T-helper 17 cell (primary cell): Measurements from ENCODE around the gene DHRS11. TPM values are rescaled to one million over a fixed set of nuclear protein-coding genes. Genes with fewer than 3 reads are reported as not detected.

Source experiments
- ATAC-seq: fragments of 150-1000 bp; cut with Tn5 transposase; 2 replicates; pipeline ENCODE4 v1.10.0; 2021; ENCODE audit warnings: mild to moderate bottlenecking, moderate library complexity
- DNase-seq, 3 donors: peaks; one replicate each; pipeline versions ENCODE4 v3.0.0 to v3.0.0-alpha.2; 2020 to 2021
- H3K9me3 ChIP-seq: one replicate; pipeline ENCODE4 v1.7.0; 2013; ENCODE audit warnings: low read length, mild to moderate bottlenecking; ENCODE audit not compliant: control insufficient read depth, poor library complexity, severe bottlenecking
- H3K27ac Mint-ChIP-seq: one replicate; pipeline ENCODE4 v1.8.0; 2022; ENCODE audit warnings: mild to moderate bottlenecking, moderate library complexity, mixed read lengths
- H3K27me3 Mint-ChIP-seq: one replicate; pipeline ENCODE4 v1.8.0; 2022; ENCODE audit warnings: mixed read lengths
- H3K36me3 Mint-ChIP-seq: one replicate; pipeline ENCODE4 v1.8.0; 2022; ENCODE audit warnings: low read depth, mixed read lengths
- H3K4me1 Mint-ChIP-seq: one replicate; pipeline ENCODE4 v1.8.0; 2022; ENCODE audit warnings: mild to moderate bottlenecking, mixed read lengths
- H3K4me3 Mint-ChIP-seq: one replicate; pipeline ENCODE4 v1.8.0; 2022; ENCODE audit warnings: mild to moderate bottlenecking, moderate library complexity, mixed read lengths
- total RNA-seq, 4 donors: library from RNA in 2 of 4; stranded (reverse) in 2 of 4; gene quantifications; one replicate each; pipeline ENCODE4 v1.2.3 and lab custom pipeline; 2022 to 2026

DHRS11 gene
- total RNA-seq, 2 donors from 2014 or later = 2.7 to 3.8 TPM

GRCh38 chr17:36632916-36633771, 41.5 kb downstream of the DHRS11 start:
- no peak overlapping the region for H3K4me3 Mint-ChIP-seq
- H3K27me3 Mint-ChIP-seq = peaks cover 58% of the 10 kb centered on the region
- H3K36me3 Mint-ChIP-seq = peaks cover 3% of the 10 kb centered on the region
- no peaks in the 10 kb centered on the region for H3K9me3 ChIP-seq
- ATAC-seq (no peak), DNase-seq (no peak)
- H3K27ac Mint-ChIP-seq = no peak overlapping the region
- H3K4me1 Mint-ChIP-seq = peaks cover 12% of the 10 kb centered on the region

- ATAC-seq = no peak
- no peaks in the 10 kb centered on the region for H3K36me3 Mint-ChIP-seq
- no peak overlapping the region for H3K4me3 Mint-ChIP-seq
- H3K4me1 Mint-ChIP-seq = peaks cover 15% of the 10 kb centered on the region
- no peaks in the 10 kb centered on the region for H3K9me3 ChIP-seq
- no peak for DNase-seq
- peaks cover 84% of the 10 kb centered on the region for H3K27me3 Mint-ChIP-seq
- no peak overlapping the region for H3K27ac Mint-ChIP-seq
Measured at GRCh38 chr17:36640346-36640745, 48.7 kb downstream of the DHRS11 start.

GRCh38 chr17:36640836-36641235, 49.2 kb downstream of the DHRS11 start:
- Mint-ChIP-seq H3K4me3 (no peak overlapping the region), H3K27ac (no peak overlapping the region), H3K36me3 (no peaks in the 10 kb centered on the region), H3K27me3 (peaks cover 88% of the 10 kb centered on the region), H3K4me1 (peaks cover 15% of the 10 kb centered on the region)
- DNase-seq (no peak), ATAC-seq (no peak)
- no peaks in the 10 kb centered on the region for H3K9me3 ChIP-seq

GRCh38 chr17:36641331-36641876, 49.7 kb downstream of the DHRS11 start:
- ATAC-seq (no peak), DNase-seq (no peak)
- no peak overlapping the region for H3K27ac Mint-ChIP-seq
- peaks cover 91% of the 10 kb centered on the region for H3K27me3 Mint-ChIP-seq
- H3K36me3 Mint-ChIP-seq = no peaks in the 10 kb centered on the region
- peak overlapping the region; percentile 88 for H3K4me3 Mint-ChIP-seq
- no peaks in the 10 kb centered on the region for H3K9me3 ChIP-seq
- peaks cover 15% of the 10 kb centered on the region for H3K4me1 Mint-ChIP-seq

- no peak for DNase-seq
- peaks cover 92% of the 10 kb centered on the region for H3K27me3 Mint-ChIP-seq
- H3K4me1 Mint-ChIP-seq = peaks cover 15% of the 10 kb centered on the region
- H3K4me3 Mint-ChIP-seq = peak overlapping the region; percentile 88
- no peaks in the 10 kb centered on the region for H3K36me3 Mint-ChIP-seq
- no peaks in the 10 kb centered on the region for H3K9me3 ChIP-seq
- H3K27ac Mint-ChIP-seq = no peak overlapping the region
- peak; percentile 23 for ATAC-seq
Measured at GRCh38 chr17:36641877-36642845, 50.5 kb downstream of the DHRS11 start.

GRCh38 chr17:36643086-36643685, 51.5 kb downstream of the DHRS11 start:
- H3K36me3 Mint-ChIP-seq = no peaks in the 10 kb centered on the region
- no peak for ATAC-seq
- H3K4me1 Mint-ChIP-seq = peaks cover 15% of the 10 kb centered on the region
- no peak overlapping the region for H3K27ac Mint-ChIP-seq
- no peak for DNase-seq
- H3K9me3 ChIP-seq = no peaks in the 10 kb centered on the region
- H3K27me3 Mint-ChIP-seq = peaks cover 88% of the 10 kb centered on the region
- peak overlapping the region; percentile 88 for H3K4me3 Mint-ChIP-seq

- no peak for DNase-seq
- no peaks in the 10 kb centered on the region for H3K9me3 ChIP-seq
- ATAC-seq = no peak
- Mint-ChIP-seq H3K27ac (no peak overlapping the region), H3K27me3 (peaks cover 81% of the 10 kb centered on the region), H3K4me1 (peaks cover 15% of the 10 kb centered on the region), H3K4me3 (no peak overlapping the region), H3K36me3 (no peaks in the 10 kb centered on the region)
Measured at GRCh38 chr17:36645422-36645821, 53.7 kb downstream of the DHRS11 start.

- Mint-ChIP-seq H3K27ac (no peak overlapping the region), H3K4me3 (no peak overlapping the region), H3K27me3 (peaks cover 73% of the 10 kb centered on the region)
Measured at GRCh38 chr17:36647636-36648035, 56.0 kb downstream of the DHRS11 start.

GRCh38 chr17:36650096-36650775, 58.6 kb downstream of the DHRS11 start:
- H3K4me3 Mint-ChIP-seq = no peak overlapping the region
- H3K27ac Mint-ChIP-seq = no peak overlapping the region
- H3K36me3 Mint-ChIP-seq = peaks cover 2% of the 10 kb centered on the region
- no peaks in the 10 kb centered on the region for H3K9me3 ChIP-seq
- H3K27me3 Mint-ChIP-seq = peaks cover 66% of the 10 kb centered on the region
- ATAC-seq (no peak), DNase-seq (no peak)
- H3K4me1 Mint-ChIP-seq = peaks cover 9% of the 10 kb centered on the region

More at GRCh38 chr17:36647636-36648035, 56.0 kb downstream of the DHRS11 start:
- H3K9me3 ChIP-seq = no peaks in the 10 kb centered on the region
- DNase-seq (no peak), ATAC-seq (no peak)
- Mint-ChIP-seq H3K36me3 (no peaks in the 10 kb centered on the region), H3K4me1 (peaks cover 14% of the 10 kb centered on the region)

Other genes starting within 250 kb of the DHRS11 start
- not detected for gene TBC1D3H, start 203.4 kb upstream of the DHRS11 start, total RNA-seq
- gene ZNHIT3, start 105.2 kb upstream of the DHRS11 start, total RNA-seq = 10 to 100 TPM; 43.0 to 44.7 TPM
- gene MYO19, start 57.0 kb upstream of the DHRS11 start, total RNA-seq = 10 to 100 TPM; 75.9 to 77.1 TPM
- 1 to 10 TPM; 3.7 to 7.5 TPM for gene PIGW, start 56.9 kb upstream of the DHRS11 start, total RNA-seq
- 100 to 1,000 TPM; 162 to 174 TPM for gene GGNBP2, start 47.0 kb upstream of the DHRS11 start, total RNA-seq
- gene MRM1, start 9.7 kb downstream of the DHRS11 start, total RNA-seq = 1 to 10 TPM; 2.6 to 3.4 TPM